ENCODE results near the gene ETNK1.

DNA sequence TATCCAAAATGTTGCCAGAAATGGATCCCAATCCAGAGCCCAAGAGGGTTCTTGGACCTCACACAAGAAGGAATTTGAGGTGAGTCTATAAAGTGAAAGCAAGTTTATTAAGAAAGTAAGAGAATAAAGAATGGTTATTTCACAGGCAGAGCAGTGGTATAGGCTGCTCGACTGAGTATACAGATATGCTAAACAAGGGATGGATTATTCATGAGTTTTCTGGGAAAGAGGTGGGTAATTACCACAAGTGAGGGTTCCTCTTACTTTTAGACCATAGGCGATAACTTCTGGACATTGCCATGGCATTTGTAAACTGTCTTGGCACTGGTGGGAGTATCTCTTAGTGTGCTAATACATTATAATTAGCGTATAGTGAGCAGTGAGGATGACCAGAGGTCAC is 73.6 kb downstream of the ETNK1 start:
- TF ChIP-seq, protein P1, sequence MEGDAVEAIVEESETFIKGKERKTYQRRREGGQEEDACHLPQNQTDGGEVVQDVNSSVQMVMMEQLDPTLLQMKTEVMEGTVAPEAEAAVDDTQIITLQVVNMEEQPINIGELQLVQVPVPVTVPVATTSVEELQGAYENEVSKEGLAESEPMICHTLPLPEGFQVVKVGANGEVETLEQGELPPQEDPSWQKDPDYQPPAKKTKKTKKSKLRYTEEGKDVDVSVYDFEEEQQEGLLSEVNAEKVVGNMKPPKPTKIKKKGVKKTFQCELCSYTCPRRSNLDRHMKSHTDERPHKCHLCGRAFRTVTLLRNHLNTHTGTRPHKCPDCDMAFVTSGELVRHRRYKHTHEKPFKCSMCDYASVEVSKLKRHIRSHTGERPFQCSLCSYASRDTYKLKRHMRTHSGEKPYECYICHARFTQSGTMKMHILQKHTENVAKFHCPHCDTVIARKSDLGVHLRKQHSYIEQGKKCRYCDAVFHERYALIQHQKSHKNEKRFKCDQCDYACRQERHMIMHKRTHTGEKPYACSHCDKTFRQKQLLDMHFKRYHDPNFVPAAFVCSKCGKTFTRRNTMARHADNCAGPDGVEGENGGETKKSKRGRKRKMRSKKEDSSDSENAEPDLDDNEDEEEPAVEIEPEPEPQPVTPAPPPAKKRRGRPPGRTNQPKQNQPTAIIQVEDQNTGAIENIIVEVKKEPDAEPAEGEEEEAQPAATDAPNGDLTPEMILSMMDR (IDR thresholded peaks at IDR 0.05) = no peak
- TF ChIP-seq, protein P2, sequence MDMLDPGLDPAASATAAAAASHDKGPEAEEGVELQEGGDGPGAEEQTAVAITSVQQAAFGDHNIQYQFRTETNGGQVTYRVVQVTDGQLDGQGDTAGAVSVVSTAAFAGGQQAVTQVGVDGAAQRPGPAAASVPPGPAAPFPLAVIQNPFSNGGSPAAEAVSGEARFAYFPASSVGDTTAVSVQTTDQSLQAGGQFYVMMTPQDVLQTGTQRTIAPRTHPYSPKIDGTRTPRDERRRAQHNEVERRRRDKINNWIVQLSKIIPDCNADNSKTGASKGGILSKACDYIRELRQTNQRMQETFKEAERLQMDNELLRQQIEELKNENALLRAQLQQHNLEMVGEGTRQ (IDR thresholded peaks at IDR 0.05; ENCODE audit: borderline replicate concordance, low read depth, low read length) = no peak
- no peak for TF ChIP-seq JUND (IDR thresholded peaks at IDR 0.05)

Measured in SK-N-SH (cell line).